ENCODE results near the gene C22orf31. TPM values are rescaled to one million over a fixed set of nuclear protein-coding genes. Genes with fewer than 3 reads are reported as not detected.
"Not testable (repeated sequence)": the region's sequence is repeated elsewhere in the genome, so short reads cannot be mapped to it uniquely, and the experiment has no call there.

Gene C22orf31
- total RNA-seq, 1 experiment from 2014 or later, result not detected

- peaks cover 3 to 7% of the 10 kb centered on the region in 2 experiments; a peak in 3 of 4 replicates for H3K4me1 ChIP-seq (ENCODE audit: control insufficient read depth in 1 of 2, insufficient read depth in 2 of 2, low read length in 2 of 2)
- ChIA-PET CTCF (no interaction called here), POLR2A (no interaction called here), RAD21 (ENCODE audit: low non-redundant PET in 1 of 2, low total read pairs in 2 of 2, uncharacterized antibody in 2 of 2, unreplicated experiment in 2 of 2) (no interaction called here)
- no peaks in the 10 kb centered on the region for H3K9me2 ChIP-seq (ENCODE audit: insufficient read depth)
- DNase-seq (ENCODE audit: low read depth, low spot score) (no peak), ATAC-seq (no peak)
- H3K4me2 ChIP-seq (ENCODE audit: low read length), result no peak overlapping the region
- no peaks in the 10 kb centered on the region for H3K79me2 ChIP-seq (ENCODE audit: insufficient read depth, low read length)
- BruUV-seq (replicated peaks), result no TSS peak
- TF ChIP-seq TCF7L2 (IDR thresholded peaks at IDR 0.05; ENCODE audit: borderline replicate concordance, extremely low read depth, insufficient read depth, insufficient read length), result no peak
- H3K4me3 ChIP-seq (replicated peaks in 1 of 2; ENCODE audit: low read depth in 1 of 2, low read length in 2 of 2), result no peak overlapping the region
- no peak overlapping the region for H3K27ac ChIP-seq (ENCODE audit: low read depth, low read length)
- H3K9me3 ChIP-seq (ENCODE audit: control insufficient read depth in 1 of 2, insufficient read depth in 1 of 2, low read depth in 1 of 2, low read length in 2 of 2), result no peaks in the 10 kb centered on the region
- no peak overlapping the region for H3K9ac ChIP-seq (ENCODE audit: low read length)
- H3K36me3 ChIP-seq (ENCODE audit: control insufficient read depth in 1 of 2, insufficient read depth in 2 of 2, low read length in 2 of 2), result no peaks in the 10 kb centered on the region
- H4K20me1 ChIP-seq (ENCODE audit: insufficient read depth), result no peaks in the 10 kb centered on the region
- intact Hi-C loops (cut with micrococcal nuclease), result no loop called here
- no peak overlapping the region for H2AFZ ChIP-seq (ENCODE audit: low read depth, low read length, poor library complexity, severe bottlenecking)
- no peaks in the 10 kb centered on the region for H3K27me3 ChIP-seq (ENCODE audit: insufficient read depth, low read length)
Measured at GRCh38 chr22:29083933-29084591, 22.4 kb upstream of the C22orf31 start.

GRCh38 chr22:29083576-29083932, 21.9 kb upstream of the C22orf31 start:
- H2AFZ ChIP-seq (ENCODE audit: low read depth, low read length, poor library complexity, severe bottlenecking); BruUV-seq (replicated peaks); DNase-seq (ENCODE audit: low read depth, low spot score); H3K9ac ChIP-seq (ENCODE audit: low read length); POLR2A ChIA-PET; H3K4me3 ChIP-seq (replicated peaks in 1 of 2; ENCODE audit: low read depth in 1 of 2, low read length in 2 of 2); H3K79me2 ChIP-seq (ENCODE audit: insufficient read depth, low read length); H3K36me3 ChIP-seq (ENCODE audit: control insufficient read depth in 1 of 2, insufficient read depth in 2 of 2, low read length in 2 of 2); CTCF ChIA-PET; H3K4me2 ChIP-seq (ENCODE audit: low read length); H3K27ac ChIP-seq (ENCODE audit: low read depth, low read length); H4K20me1 ChIP-seq (ENCODE audit: insufficient read depth); H3K9me3 ChIP-seq (ENCODE audit: control insufficient read depth in 1 of 2, insufficient read depth in 1 of 2, low read depth in 1 of 2, low read length in 2 of 2); H3K27me3 ChIP-seq (ENCODE audit: insufficient read depth, low read length); ATAC-seq; intact Hi-C loops (cut with micrococcal nuclease); H3K9me2 ChIP-seq (ENCODE audit: insufficient read depth); RAD21 ChIA-PET (ENCODE audit: low non-redundant PET in 1 of 2, low total read pairs in 2 of 2, uncharacterized antibody in 2 of 2, unreplicated experiment in 2 of 2): not testable (repeated sequence)
- H3K4me1 ChIP-seq (ENCODE audit: control insufficient read depth in 1 of 2, insufficient read depth in 2 of 2, low read length in 2 of 2), result peaks cover 4 to 11% of the 10 kb centered on the region in 2 experiments; a peak in 3 of 4 replicates

Data from HCT116 (cell line).